Measurements from ENCODE around the gene MGAT4C. TPM values are rescaled to one million over a fixed set of nuclear protein-coding genes. Genes with fewer than 3 reads are reported as not detected.

MGAT4C gene
- polyA plus RNA-seq, 2 of the 4 experiments (the other 2 are of a cell fraction) = 0.17 TPM; not detected in 1

DNA sequence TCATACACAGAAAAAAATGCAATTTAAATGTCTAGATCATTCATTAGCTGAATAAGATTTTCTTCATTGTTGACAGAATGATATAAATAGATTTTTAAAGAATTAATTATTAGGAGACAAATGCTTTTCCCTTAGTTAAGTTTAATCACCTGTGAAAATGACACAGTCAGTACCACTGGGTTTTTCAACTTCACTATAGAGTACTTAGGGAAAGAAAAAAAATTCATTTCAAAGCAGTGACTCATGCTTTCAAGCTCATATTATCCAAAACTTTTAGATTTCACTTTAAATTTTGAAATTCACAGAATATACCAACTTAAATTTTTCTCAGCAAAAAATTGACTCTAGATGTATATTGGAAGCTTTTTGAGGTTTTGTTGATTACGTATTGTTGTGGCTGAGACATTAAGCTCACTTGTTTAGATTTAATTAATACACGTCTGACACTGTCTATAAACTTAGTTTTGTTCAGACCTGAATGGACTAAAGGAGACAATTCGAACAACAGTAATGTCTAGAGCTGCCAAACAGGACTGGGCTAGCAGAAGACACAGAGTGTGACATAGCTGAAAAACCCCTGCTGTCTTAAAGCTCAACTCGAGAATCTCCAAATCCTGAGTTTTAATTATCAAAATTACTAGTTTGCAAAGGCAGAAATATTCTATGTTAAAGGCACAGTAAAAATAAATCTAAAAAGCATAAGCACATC, 1.6 kb downstream of the MGAT4C start:
- Histone ChIP-seq H3K4me1 (no peaks in the 10 kb centered on the region), H3K4me2 (no peak overlapping the region), H3K27ac (no peak overlapping the region), H3K4me3 (no peak overlapping the region), H3K9me3 (no peaks in the 10 kb centered on the region)
- TF ChIP-seq HOXB5 (CRISPR knock-in tag; IDR thresholded peaks at IDR 0.05) (no peak), HDAC2 (IDR thresholded peaks at IDR 0.05) (no peak), NR3C1 (IDR thresholded peaks at IDR 0.05) (no peak), ZSCAN20 (CRISPR knock-in tag; IDR thresholded peaks at IDR 0.05) (no peak), RCOR1 (IDR thresholded peaks at IDR 0.05; ENCODE audit: low read depth, low read length) (no peak), BCL3 (IDR thresholded peaks at IDR 0.05) (no peak), FOSB (CRISPR knock-in tag; IDR thresholded peaks at IDR 0.05) (no peak), JUN (IDR thresholded peaks at IDR 0.05) (no peak), KDM1A (IDR thresholded peaks at IDR 0.05; ENCODE audit: low read depth) (no peak)
- ChIA-PET CTCF (no interaction called here), POLR2A (no interaction called here)
- ATAC-seq (no peak), FAIRE-seq (no peak), DNase-seq (ENCODE audit: low read depth in 1 of 2, low spot score in 1 of 2) (no peak)
- 42% methylated on average over 4 of the region's 4 CpGs for WGBS (ENCODE audit: missing lambda C conversion rate)

GRCh38 chr12:86249851-86250250, 6.3 kb downstream of the MGAT4C start:
- Histone ChIP-seq H3K4me3 (no peak overlapping the region), H3K9me3 (no peaks in the 10 kb centered on the region), H3K4me1 (no peaks in the 10 kb centered on the region), H3K4me2 (no peak overlapping the region), H3K27ac (no peak overlapping the region)
- CTCF ChIA-PET = no interaction called here
- FAIRE-seq (no peak), DNase-seq (ENCODE audit: low read depth in 1 of 2, low spot score in 1 of 2) (no peak), ATAC-seq (no peak)
- POLR2A ChIA-PET = no interaction called here
- no peak for TF ChIP-seq POLR2A (IDR thresholded peaks at IDR 0.05; ENCODE audit: low read length)
- no peak for TF ChIP-seq CHD4 (IDR thresholded peaks at IDR 0.05; ENCODE audit: borderline replicate concordance)
- TF ChIP-seq POLR2AphosphoS2 (conservative IDR thresholded peaks at IDR 0.05; ENCODE audit: low read length) = no peak
- TF ChIP-seq NPAS2 (CRISPR knock-in tag; IDR thresholded peaks at IDR 0.05; ENCODE audit: borderline replicate concordance) = no peak
- no peak for TF ChIP-seq KDM5A (IDR thresholded peaks at IDR 0.05)
- TF ChIP-seq FOSB (CRISPR knock-in tag; IDR thresholded peaks at IDR 0.05) = no peak
- TF ChIP-seq HEYL (CRISPR knock-in tag; IDR thresholded peaks at IDR 0.05) = no peak
- no peak for TF ChIP-seq BCL3 (IDR thresholded peaks at IDR 0.05)
- no peak for TF ChIP-seq CBX8 (IDR thresholded peaks at IDR 0.05)
- TF ChIP-seq JUNB (IDR thresholded peaks at IDR 0.05) = no peak
- no peak for TF ChIP-seq FOXS1 (CRISPR knock-in tag; IDR thresholded peaks at IDR 0.05)
- no peak for TF ChIP-seq HOXA7 (CRISPR knock-in tag; IDR thresholded peaks at IDR 0.05)

DNA sequence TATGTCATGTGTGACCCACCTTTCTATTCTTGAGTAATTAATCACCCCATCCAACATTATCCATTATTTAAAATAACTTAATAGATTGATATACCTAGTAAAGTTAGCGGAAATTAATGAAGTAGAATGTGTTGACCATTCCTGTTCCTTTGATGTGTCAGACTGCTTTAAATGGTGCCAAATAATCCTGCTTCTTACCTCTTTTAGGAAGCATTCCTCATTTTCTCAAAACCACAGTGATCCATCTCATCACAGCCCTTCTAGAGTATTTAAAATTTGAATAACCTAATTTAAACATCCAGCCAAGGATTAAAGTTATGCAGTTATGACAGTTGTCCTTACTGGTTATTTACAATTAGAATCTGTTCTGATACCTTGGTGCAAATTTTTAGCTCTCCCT, 6.9 kb downstream of the MGAT4C start:
- ChIA-PET CTCF (no interaction called here), POLR2A (no interaction called here)
- no peak for ATAC-seq
- H3K4me2 ChIP-seq = no peak overlapping the region
- no peak for FAIRE-seq
- no peak overlapping the region for H3K27ac ChIP-seq
- DNase-seq (ENCODE audit: low read depth in 1 of 2, low spot score in 1 of 2) = no peak
- no peak overlapping the region for H3K4me3 ChIP-seq
- 84% methylated on average over 1 of the region's 1 CpG for WGBS (ENCODE audit: missing lambda C conversion rate)
- H3K4me1 ChIP-seq = no peaks in the 10 kb centered on the region
- H3K9me3 ChIP-seq = no peaks in the 10 kb centered on the region
- TF ChIP-seq, protein P1, sequence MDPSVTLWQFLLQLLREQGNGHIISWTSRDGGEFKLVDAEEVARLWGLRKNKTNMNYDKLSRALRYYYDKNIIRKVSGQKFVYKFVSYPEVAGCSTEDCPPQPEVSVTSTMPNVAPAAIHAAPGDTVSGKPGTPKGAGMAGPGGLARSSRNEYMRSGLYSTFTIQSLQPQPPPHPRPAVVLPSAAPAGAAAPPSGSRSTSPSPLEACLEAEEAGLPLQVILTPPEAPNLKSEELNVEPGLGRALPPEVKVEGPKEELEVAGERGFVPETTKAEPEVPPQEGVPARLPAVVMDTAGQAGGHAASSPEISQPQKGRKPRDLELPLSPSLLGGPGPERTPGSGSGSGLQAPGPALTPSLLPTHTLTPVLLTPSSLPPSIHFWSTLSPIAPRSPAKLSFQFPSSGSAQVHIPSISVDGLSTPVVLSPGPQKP (IDR thresholded peaks at IDR 0.05; ENCODE audit: low read depth, low read length) = no peak
- TF ChIP-seq E2F6 (IDR thresholded peaks at IDR 0.05; ENCODE audit: borderline replicate concordance, low read depth) (no peak), CTCF (IDR thresholded peaks at IDR 0.05) (no peak), CHD2 (IDR thresholded peaks at IDR 0.05; ENCODE audit: low read length, partially characterized antibody) (no peak), BHLHE40 (IDR thresholded peaks at IDR 0.05; ENCODE audit: low read depth, low read length) (no peak), KDM1A (IDR thresholded peaks at IDR 0.05; ENCODE audit: low read depth) (no peak), MAX (IDR thresholded peaks at IDR 0.05) (no peak), MYC (IDR thresholded peaks at IDR 0.05; ENCODE audit: borderline replicate concordance, low read length) (no peak), HMGXB4 (CRISPR knock-in tag; IDR thresholded peaks at IDR 0.05; ENCODE audit: borderline replicate concordance) (no peak), JUNB (IDR thresholded peaks at IDR 0.05) (no peak), RARB (CRISPR knock-in tag; IDR thresholded peaks at IDR 0.05) (no peak), HOXA7 (CRISPR knock-in tag; IDR thresholded peaks at IDR 0.05) (no peak)
